Activated CD4-positive, CD25-positive, alpha-beta regulatory T cell treated with anti-CD3 and anti-CD28 coated beads, Interleukin-2, amount 50 U/mL, for 16 hours (primary cell): Measurements from ENCODE around the gene GBP7.
"Not testable (repeated sequence)": the region's sequence is repeated elsewhere in the genome, so short reads cannot be mapped to it uniquely, and the experiment has no call there.

Experiments used
- DNase-seq: peaks from one replicate; pipeline ENCODE4 v3.0.0-alpha.2; 2020; ENCODE audit warnings: low read depth, low spot score

GBP7 gene

GRCh38 chr1:89170170-89171066 lies 5.4 kb downstream of the GBP7 start:
- no peak for DNase-seq

GRCh38 chr1:89169166-89169565 lies 6.6 kb downstream of the GBP7 start:
- no peak for DNase-seq

- no peak for DNase-seq
Measured at GRCh38 chr1:89167590-89168230, 8.1 kb downstream of the GBP7 start.

GRCh38 chr1:89166705-89167104 lies 9.1 kb downstream of the GBP7 start:
- no peak for DNase-seq

DNA sequence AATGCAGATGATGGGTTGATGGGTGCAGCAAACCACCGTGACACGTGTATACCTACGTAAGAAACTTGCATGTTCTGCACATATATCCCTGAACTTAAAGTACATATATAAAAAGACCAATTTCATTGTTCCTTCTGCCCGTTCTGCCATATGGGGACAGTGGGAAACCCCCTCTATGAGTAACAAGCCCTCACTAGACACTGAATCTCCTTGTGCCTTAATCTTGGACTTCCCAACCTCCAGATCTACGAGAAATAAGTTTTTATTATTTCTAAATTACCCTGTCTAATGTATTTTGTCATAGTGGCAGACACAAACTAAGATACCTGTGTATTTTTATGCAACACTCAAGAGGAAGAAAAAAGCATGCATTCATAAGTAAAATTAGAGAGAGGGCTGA lies 10.0 kb downstream of the GBP7 start:
- DNase-seq: no peak

DNA sequence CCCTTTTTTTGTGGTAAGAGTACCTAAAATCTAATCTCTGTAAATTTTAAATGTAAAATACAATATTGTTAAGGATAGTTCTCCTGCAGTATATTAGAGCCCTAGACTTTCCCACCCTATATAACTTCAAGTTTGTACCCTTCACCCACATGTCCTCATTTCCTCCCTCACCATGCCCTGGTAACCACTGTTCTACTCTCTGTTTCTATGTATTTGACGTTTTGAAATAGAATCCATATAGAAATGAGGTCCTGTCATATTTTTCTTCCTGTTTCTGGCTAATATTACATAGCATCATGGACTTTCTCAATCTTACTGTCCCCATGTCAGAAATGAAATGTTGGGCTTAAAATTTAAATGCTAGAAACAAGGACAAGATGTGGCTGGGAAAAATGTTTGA lies 24.8 kb downstream of the GBP7 start:
- no peak for DNase-seq

- no peak for DNase-seq
Measured at GRCh38 chr1:89149976-89150375, 25.8 kb downstream of the GBP7 start.

- no peak for DNase-seq
Measured at GRCh38 chr1:89149229-89149628, 26.6 kb downstream of the GBP7 start.

DNA sequence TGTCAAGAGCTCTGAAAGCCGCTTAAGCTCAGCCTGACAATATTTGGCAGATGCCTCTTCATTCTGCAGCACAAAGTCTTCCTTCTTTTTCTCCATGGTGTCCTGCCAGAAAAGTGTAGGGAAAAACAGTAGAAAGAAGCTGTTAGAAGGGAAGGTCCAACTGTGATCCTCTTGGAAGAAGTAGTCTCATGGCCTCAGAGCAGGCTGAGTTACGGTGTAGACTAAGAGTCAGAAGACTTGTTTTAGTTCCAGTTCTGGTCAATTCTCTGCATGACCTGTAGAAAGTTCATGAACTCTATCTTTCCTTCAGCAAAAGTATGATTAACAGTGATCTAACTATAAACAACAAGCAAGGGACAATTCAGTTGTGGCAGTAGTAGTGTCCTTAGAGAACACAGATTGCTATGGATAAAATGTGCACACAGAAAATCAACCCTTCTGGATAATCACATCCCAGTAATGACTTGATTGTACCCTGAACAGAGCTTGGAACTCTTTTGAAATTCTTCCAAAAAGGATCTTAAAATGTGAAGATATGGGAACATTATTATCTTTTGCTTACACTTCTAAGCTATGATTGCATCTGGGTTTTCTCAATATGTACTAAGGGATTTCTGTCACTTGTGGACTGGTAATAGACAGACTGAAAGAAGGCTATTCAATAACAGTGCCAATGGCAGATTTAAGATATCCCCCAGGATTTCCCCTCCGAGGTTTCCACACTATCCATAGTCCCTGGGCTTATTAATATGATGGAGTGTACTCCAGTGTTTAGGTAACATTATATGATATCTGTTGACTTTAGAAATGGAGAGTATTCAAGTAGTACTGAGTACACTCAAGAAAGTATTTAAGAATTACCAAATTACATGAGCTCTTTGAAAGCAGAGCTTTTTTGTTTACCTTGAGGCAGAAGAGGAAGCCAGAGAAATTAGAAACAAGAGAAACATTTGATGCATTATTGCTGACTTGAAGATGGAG lies 27.8 kb downstream of the GBP7 start:
- no peak for DNase-seq

DNA sequence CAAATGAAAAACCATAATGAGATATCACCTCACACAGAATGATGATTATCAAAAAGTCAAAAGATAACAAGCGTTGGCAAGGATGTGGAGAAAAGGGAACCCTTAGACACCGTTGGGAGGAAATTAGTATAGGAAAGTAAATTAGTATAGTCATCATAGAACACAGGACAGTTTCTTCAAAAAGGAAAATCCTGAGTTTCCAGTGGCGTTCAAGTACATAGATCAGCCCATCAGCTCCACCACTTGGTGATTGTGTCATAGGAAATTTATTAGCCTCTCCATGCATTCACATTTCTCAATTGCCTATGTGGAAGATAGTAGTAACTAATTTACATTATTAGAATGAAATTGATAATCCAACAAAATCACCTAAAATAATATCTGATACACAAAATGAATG lies 29.1 kb downstream of the GBP7 start:
- no peak for DNase-seq

DNA sequence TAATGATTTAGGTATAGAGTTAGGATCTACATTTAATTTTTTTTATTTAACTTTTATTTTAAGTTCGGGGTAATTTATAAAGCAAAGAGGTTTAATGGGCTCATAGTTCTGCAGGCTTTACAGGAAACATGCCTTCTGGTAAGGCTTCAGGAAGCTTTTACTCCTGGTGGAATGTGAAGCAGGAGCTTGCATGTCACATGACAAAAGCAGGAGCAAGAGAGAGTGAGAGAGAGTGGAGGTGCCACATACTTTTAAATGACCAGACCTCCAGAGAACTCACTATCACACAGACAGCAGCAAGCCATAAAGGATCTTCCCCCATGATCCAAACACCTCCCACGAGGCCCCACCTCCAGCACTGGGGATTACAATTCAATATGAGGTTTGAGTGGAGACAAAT lies 32.3 kb downstream of the GBP7 start:
- DNase-seq: no peak

DNA sequence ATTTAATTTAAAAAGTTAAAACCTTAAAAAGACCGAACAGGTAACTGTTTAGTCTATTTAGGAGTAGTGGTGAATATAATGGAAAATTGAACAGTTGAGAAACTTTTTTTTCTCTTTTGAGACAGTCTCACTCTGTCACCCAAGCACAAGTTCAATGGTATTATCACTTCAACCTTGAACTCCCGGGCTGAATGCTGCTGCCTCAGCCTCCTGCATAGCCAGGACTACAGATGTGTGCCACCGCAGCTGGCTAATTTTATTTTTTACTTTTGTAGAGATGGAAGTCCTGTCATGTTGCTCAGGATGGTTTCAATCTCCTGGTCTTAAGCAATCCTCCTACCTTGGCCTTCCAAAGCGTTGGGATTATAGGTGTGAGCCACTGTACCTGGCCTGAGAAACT lies 33.6 kb downstream of the GBP7 start:
- DNase-seq: no peak

DNA sequence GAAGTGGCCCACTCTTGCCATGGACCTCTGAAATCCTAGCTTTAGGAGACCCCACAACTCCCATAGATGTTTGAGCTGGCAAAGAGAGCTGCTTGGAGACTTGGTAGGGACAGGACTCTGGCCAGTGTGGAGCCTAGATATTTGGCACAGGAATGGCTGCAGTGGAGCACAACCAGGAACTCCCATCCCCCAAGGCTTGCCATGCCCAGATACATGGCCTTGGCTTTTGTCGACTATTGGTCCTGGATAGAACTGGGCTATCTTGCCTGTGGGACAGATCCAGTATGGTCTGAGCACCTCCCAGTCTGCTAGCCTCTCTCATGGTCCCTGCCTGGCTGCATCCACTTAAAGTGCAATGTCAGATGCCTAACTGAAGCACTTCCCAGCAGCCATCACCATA lies 42.1 kb downstream of the GBP7 start:
- no peak for DNase-seq

DNA sequence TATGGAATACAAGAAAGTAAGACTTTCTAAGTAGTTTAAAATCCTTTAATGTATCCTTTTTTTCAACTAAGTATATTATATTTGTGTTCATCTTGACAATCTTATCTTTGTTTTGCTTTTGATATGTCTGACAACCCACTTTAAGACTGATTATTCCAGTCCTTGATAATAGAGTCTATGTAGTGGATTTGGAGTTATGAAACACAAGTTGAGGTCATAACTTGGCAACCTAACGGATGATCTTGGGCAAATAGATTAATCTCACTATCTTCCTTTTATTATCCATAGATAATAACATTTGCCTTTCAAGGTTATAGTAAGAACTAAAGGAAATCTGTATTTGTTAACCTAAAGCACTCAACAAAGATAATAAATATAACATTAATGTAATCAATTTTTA lies 45.1 kb downstream of the GBP7 start:
- no peak for DNase-seq

DNA sequence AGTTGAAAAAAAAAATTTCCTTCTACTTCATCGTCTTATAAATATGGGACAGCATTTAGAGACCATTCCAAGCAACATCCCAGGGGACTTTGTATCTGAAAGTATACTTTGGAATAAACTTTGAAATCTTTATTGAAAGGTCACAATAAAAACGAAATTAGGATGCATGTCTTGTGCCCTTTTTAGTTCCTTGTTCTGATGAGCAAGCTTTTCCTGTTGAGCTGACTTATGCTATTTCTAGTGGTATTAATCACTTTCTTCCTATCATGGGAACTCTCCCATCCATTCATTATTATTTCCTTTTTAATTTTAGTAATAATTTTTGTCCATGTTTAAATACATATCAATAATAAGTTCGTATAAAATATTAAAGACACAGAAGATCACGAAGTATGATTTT lies 45.9 kb downstream of the GBP7 start:
- no peak for DNase-seq

- not testable (repeated sequence) for DNase-seq
Measured at GRCh38 chr1:89128003-89128458, 47.8 kb downstream of the GBP7 start.

GRCh38 chr1:89126602-89127565 lies 48.9 kb downstream of the GBP7 start:
- peak; percentile 63 for DNase-seq

DNA sequence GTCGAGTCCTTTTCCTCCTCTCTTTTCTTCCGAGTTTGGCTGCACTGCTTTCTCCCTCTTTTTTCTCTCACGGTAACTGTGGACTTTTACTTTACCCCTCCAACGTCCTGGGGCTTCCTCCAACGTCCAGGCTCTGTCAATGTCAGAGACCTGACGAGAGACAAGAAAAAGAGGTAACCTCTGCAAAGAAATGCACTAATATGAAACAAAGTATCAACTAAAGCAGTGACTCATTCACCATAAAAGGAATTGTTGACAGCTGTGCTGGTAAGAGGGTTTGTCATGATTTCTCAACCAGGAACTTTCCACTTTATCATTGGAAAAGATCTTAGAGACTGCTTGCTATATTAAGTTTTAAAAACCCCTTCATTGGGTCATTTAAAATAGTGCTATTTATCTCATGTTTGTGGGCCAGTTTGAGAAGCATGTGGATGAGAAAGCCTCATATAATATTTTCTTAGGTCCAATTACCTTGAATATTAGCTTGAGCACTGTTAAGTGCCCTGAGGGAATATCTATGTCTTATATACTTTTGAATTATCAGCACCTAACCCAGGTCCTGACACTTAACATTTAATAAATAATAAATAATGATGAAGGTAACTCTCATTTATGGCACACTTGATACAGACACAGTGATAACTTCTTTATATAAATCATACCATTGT lies 49.8 kb downstream of the GBP7 start, which contains the start of gene GBP2:
GBP2 (minus strand) TSS at position 202 of the 668 bp plus-strand sequence. CDS start 4,148 bp downstream, outside the sequence.
- DNase-seq: no peak

DNA sequence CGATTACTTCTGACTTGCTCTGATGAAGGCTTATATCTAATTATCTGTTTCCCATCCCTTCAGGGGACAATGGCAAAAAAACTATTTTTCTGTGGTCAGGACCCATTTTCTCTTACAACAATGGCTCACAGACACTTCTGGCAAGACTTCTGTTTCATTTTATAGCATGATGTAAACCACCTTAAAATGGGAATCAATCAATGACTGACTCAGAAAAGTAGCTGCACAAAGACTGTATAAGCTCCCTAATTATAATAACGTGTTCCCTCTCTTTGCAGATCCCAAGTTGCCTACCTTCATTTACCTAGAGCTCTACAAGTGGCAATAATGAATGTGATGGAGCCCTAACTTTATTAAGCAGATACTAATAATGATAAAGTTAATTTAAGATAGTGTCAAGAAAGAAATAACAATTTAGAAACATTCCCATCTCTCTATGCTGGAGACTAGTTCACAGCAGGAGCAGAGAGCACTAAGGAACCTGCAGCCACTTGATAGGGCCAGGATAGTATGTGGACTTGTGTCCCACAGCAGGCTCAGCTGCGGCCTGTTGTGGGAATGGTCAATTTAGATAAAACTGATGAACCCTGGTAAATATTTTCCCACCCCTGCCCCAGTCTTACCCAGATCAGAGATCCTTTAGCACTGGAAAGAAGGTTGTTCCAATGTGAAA lies 50.4 kb downstream of the GBP7 start:
- DNase-seq: no peak
